Spleen (tissue), 11 donors: ENCODE data around the gene B4GALT3. TPM values are rescaled to one million over a fixed set of nuclear protein-coding genes. Genes with fewer than 3 reads are reported as not detected.

Experiments
- DNase-seq: peaks from one replicate; pipeline ENCODE4 v3.0.0-alpha.2; 2020
- H3K27ac ChIP-seq, 8 donors: fragments of 200-600 bp; sonication (generic) in 7 of 8; 1 replicate in 4 of 8; 2 replicates in 4 of 8; pipeline versions ENCODE4 v1.5.0 to v1.8.0; 2016 to 2021; ENCODE audit warnings: inconsistent platforms in 4 of 8, mild to moderate bottlenecking in 4 of 8, moderate library complexity in 1 of 8
- H3K27me3 ChIP-seq, 7 donors: fragments of 200-600 bp; sonication (generic) in 6 of 7; replicated peaks in 1 of 7; 1 replicate in 4 of 7; 2 replicates in 3 of 7; pipeline versions ENCODE4 v1.5.0 to v1.8.0; 2016 to 2021; ENCODE audit warnings: inconsistent platforms in 3 of 7, mild to moderate bottlenecking in 1 of 7
- H3K36me3 ChIP-seq, 6 donors: fragments of 200-600 bp; sonication (generic) in 5 of 6; 1 replicate in 4 of 6; 2 replicates in 2 of 6; pipeline versions ENCODE4 v1.5.0 to v1.8.0; 2016 to 2021; ENCODE audit warnings: inconsistent platforms in 2 of 6
- H3K4me1 ChIP-seq, 6 donors: fragments of 200-600 bp; sonication (generic) in 5 of 6; 1 replicate in 3 of 6; 2 replicates in 3 of 6; pipeline versions ENCODE4 v1.5.0 to v1.8.0; 2016 to 2021; ENCODE audit warnings: inconsistent platforms in 3 of 6
- H3K4me3 ChIP-seq, 8 donors: fragments of 200-600 bp; sonication (generic) in 7 of 8; 1 replicate in 4 of 8; 2 replicates in 4 of 8; pipeline versions ENCODE4 v1.5.0 to v1.8.0; 2016 to 2021; ENCODE audit warnings: inconsistent platforms in 4 of 8, mild to moderate bottlenecking in 4 of 8, moderate library complexity in 2 of 8
- H3K9me3 ChIP-seq, 8 donors: fragments of 200-600 bp; sonication (generic) in 7 of 8; 1 replicate in 4 of 8; 2 replicates in 4 of 8; pipeline versions ENCODE4 v1.5.0 to v1.8.0; 2016 to 2021; ENCODE audit warnings: inconsistent platforms in 4 of 8
- CTCF ChIP-seq, 11 experiments: fragments of 200-600 bp in 7 of 11; fragments of 450-650 bp in 4 of 11; sonication (generic) in 4 of 11; IDR thresholded peaks in 8 of 11; conservative IDR thresholded peaks in 3 of 11; 1 replicate in 7 of 11; 2 replicates in 4 of 11; pipeline versions ENCODE4 v1.4.0 to v1.8.0; 2016 to 2021; ENCODE audit warnings: antibody characterized with exemption in 11 of 11, inconsistent platforms in 4 of 11, mild to moderate bottlenecking in 1 of 11
- POLR2A ChIP-seq, 3 donors: fragments of 450-650 bp; IDR thresholded peaks; one replicate each; pipeline ENCODE4 v1.5.1; 2017; ENCODE audit warnings: antibody characterized with exemption in 3 of 3, mild to moderate bottlenecking in 1 of 3
- POLR2AphosphoS5 ChIP-seq, 3 donors: sonication (generic); formaldehyde crosslinking; IDR thresholded peaks; one replicate each; pipeline ENCODE4 v1.5.1; 2017; ENCODE audit warnings: antibody characterized with exemption in 3 of 3
- WGBS, 5 donors: extraction: QIAGEN DNeasy Blood & Tissue Kit in 3 of 5; methylation state at CpG; one replicate each; pipeline versions ENCODE4 v1.1.5 to v1.1.7; 2013 to 2018; 5-methylcytosine and 5-hydroxymethylcytosine counted together
- intact Hi-C: fragments of 100-400 bp; cut with DNase I; formaldehyde crosslinking; loops from one replicate; pipeline ENCODE4 v1.15.0; 2023; ENCODE audit warnings: low total_unique reads
- polyA plus RNA-seq, 3 donors: library from polyadenylated mRNA; stranded (reverse); fragments of 200-250 nt; gene quantifications; one replicate each; pipeline ENCODE4 v1.2.1, GENCODE V29; 2013
- total RNA-seq, 7 donors: library from RNA; depleted of rRNA in 3 of 7; stranded (reverse); fragments of >200 nt in 3 of 7; fragmentation: NEBNext Ultra II Directional in 4 of 7; extraction: Animal tissue kit (Norgen Biotek cat#: 25700) in 4 of 7; gene quantifications; one replicate each; pipeline versions ENCODE4 v1.1.0 to v1.2.1, GENCODE V29; 2016 to 2021
- donor health status: healthy with polysubstance abuse.
- donor health status: DM: no; HTN: no; CAD: no; lungs with moderate emphysema.
- donor health status: DM: no; HTN: no; CAD: no.
- donor health status: Bipolar disorder and iron deficiency.
- donor health status: healthy.
- donor health status: DM: no; HTN: no; CAD: no.
- donor health status: DM: yes; HTN: yes; CAD: no.

B4GALT3 gene
- total and polyA plus RNA-seq, 10 donors = 21.0 to 52.8 (median 34.1) TPM

- Histone ChIP-seq H3K27ac (peak overlapping the region; percentile 79 to 95 (median 92)), H3K4me1 (peaks cover 18 to 89% (median 57%) of the 10 kb centered on the region in 6 donors), H3K36me3 (peaks cover 3 to 46% (median 41%) of the 10 kb centered on the region in 6 donors), H3K9me3 (no peaks in the 10 kb centered on the region), H3K27me3 (no peaks in the 10 kb centered on the region), H3K4me3 (peak overlapping the region; percentile 71 to 95 (median 76))
- intact Hi-C loops = no loop called here
- TF ChIP-seq CTCF (IDR thresholded peaks at IDR 0.05 in 8 of 11, conservative IDR thresholded peaks at IDR 0.05 in 3 of 11) (no peak), POLR2AphosphoS5 (IDR thresholded peaks at IDR 0.05) (no peak), POLR2A (IDR thresholded peaks at IDR 0.05) (no peak)
- 19 to 27% (median 24%) methylated on average over 16 to 17 of the region's 17 CpGs for WGBS, 5 donors
- peak; percentile 57 for DNase-seq
These were observed 717 bp downstream of the B4GALT3 start for GRCh38 chr1:161176468-161177111.

- peak; percentile 76 for DNase-seq
- TF ChIP-seq CTCF (IDR thresholded peaks at IDR 0.05 in 8 of 11, conservative IDR thresholded peaks at IDR 0.05 in 3 of 11) (no peak), POLR2A (IDR thresholded peaks at IDR 0.05) (no peak), POLR2AphosphoS5 (IDR thresholded peaks at IDR 0.05) (no peak)
- Histone ChIP-seq H3K36me3 (peaks cover 5 to 53% (median 47%) of the 10 kb centered on the region in 6 donors), H3K27ac (peak overlapping the region in 7 of 8 donors; percentile 79 to 95 (median 93)), H3K27me3 (no peaks in the 10 kb centered on the region), H3K4me3 (peak overlapping the region in 6 of 8 donors; percentile 71 to 95 (median 76)), H3K9me3 (no peaks in the 10 kb centered on the region), H3K4me1 (peaks cover 18 to 83% (median 50%) of the 10 kb centered on the region in 6 donors)
- 75 to 85% (median 83%) methylated on average over 10 of the region's 10 CpGs for WGBS, 5 donors
- intact Hi-C loops = no loop called here
These were observed 1.4 kb downstream of the B4GALT3 start for GRCh38 chr1:161175771-161176453.

- no peaks in the 10 kb centered on the region for H3K27me3 ChIP-seq
- H3K4me1 ChIP-seq = peaks cover 18 to 73% (median 42%) of the 10 kb centered on the region in 6 donors
- 92 to 99% (median 96%) methylated on average over 11 of the region's 11 CpGs for WGBS, 5 donors
- H3K36me3 ChIP-seq = peaks cover 5 to 63% (median 57%) of the 10 kb centered on the region in 6 donors
- H3K4me3 ChIP-seq = peak overlapping the region in 1 of 8 donors; percentile 95
- H3K27ac ChIP-seq = peak overlapping the region in 3 of 8 donors; percentile 91 to 95 (median 95)
- intact Hi-C loops = no loop called here
- no peak for TF ChIP-seq POLR2A (IDR thresholded peaks at IDR 0.05)
- TF ChIP-seq POLR2AphosphoS5 (IDR thresholded peaks at IDR 0.05) = no peak
- TF ChIP-seq CTCF (IDR thresholded peaks at IDR 0.05 in 8 of 11, conservative IDR thresholded peaks at IDR 0.05 in 3 of 11) = no peak
- peak; percentile 76 for DNase-seq
- no peaks in the 10 kb centered on the region for H3K9me3 ChIP-seq
These were observed 2.4 kb downstream of the B4GALT3 start for GRCh38 chr1:161174911-161175310.

GRCh38 chr1:161173711-161174110, 3.6 kb downstream of the B4GALT3 start:
- DNase-seq = peak; percentile 53
- WGBS, 5 donors = 92 to 95% (median 95%) methylated on average over 11 of the region's 11 CpGs
- intact Hi-C loops = no loop called here
- no peak overlapping the region for H3K4me3 ChIP-seq
- H3K27me3 ChIP-seq = no peaks in the 10 kb centered on the region
- H3K4me1 ChIP-seq = peaks cover 18 to 67% (median 42%) of the 10 kb centered on the region in 6 donors
- no peaks in the 10 kb centered on the region for H3K9me3 ChIP-seq
- peaks cover 5 to 75% (median 64%) of the 10 kb centered on the region in 6 donors for H3K36me3 ChIP-seq
- H3K27ac ChIP-seq = peak overlapping the region in 5 of 8 donors; percentile 3 to 62 (median 42)
- TF ChIP-seq POLR2A (IDR thresholded peaks at IDR 0.05) (no peak), CTCF (IDR thresholded peaks at IDR 0.05 in 8 of 11, conservative IDR thresholded peaks at IDR 0.05 in 3 of 11) (no peak), POLR2AphosphoS5 (IDR thresholded peaks at IDR 0.05) (no peak)
